Measurements from ENCODE around the gene EDC3. TPM values are rescaled to one million over a fixed set of nuclear protein-coding genes. Genes with fewer than 3 reads are reported as not detected.

EDC3 gene
- total RNA-seq, 4 donors from 2014 or later = 13.6 to 31.8 (median 17.2) TPM

GRCh38 chr15:74622758-74623157 is 73.1 kb downstream of the EDC3 start:
- peaks cover 0 to 43% (median 15%) of the 10 kb centered on the region in 3 donors for H3K4me1 ChIP-seq
- H3K36me3 ChIP-seq = peaks cover 0 to 92% of the 10 kb centered on the region in 2 donors
- no peak overlapping the region for H3K27ac ChIP-seq
- H3K4me3 ChIP-seq = no peak overlapping the region
- no CpG with 5 or more reads among the region's 3 CpGs for WGBS, 2 donors (ENCODE audit: low coverage in 1 of 2)
- no peaks in the 10 kb centered on the region for H3K9me3 ChIP-seq
- no peak for TF ChIP-seq EP300 (IDR thresholded peaks at IDR 0.05)
- no peak for TF ChIP-seq POLR2AphosphoS5 (IDR thresholded peaks at IDR 0.05)
- TF ChIP-seq CTCF (IDR thresholded peaks at IDR 0.05) = no peak
- TF ChIP-seq POLR2A (IDR thresholded peaks at IDR 0.05) = no peak
- no peak for ATAC-seq
- H3K27me3 ChIP-seq = no peaks in the 10 kb centered on the region

- H3K36me3 ChIP-seq = peaks cover 0 to 83% of the 10 kb centered on the region in 2 donors
- 84 to 86% methylated on average over 10 to 12 of the region's 21 CpGs for WGBS, 2 donors (ENCODE audit: low coverage in 1 of 2)
- no peaks in the 10 kb centered on the region for H3K9me3 ChIP-seq
- no peaks in the 10 kb centered on the region for H3K27me3 ChIP-seq
- H3K4me3 ChIP-seq = no peak overlapping the region
- peaks cover 0 to 51% (median 23%) of the 10 kb centered on the region in 3 donors for H3K4me1 ChIP-seq
- no peak overlapping the region for H3K27ac ChIP-seq
- TF ChIP-seq POLR2A (IDR thresholded peaks at IDR 0.05) (no peak), EP300 (IDR thresholded peaks at IDR 0.05) (no peak), POLR2AphosphoS5 (IDR thresholded peaks at IDR 0.05) (no peak), CTCF (IDR thresholded peaks at IDR 0.05) (no peak)
- no peak for ATAC-seq
Observed at GRCh38 chr15:74621936-74622335, 73.9 kb downstream of the EDC3 start.

- no peak for ATAC-seq
- Histone ChIP-seq H3K36me3 (peaks cover 0 to 79% of the 10 kb centered on the region in 2 donors), H3K4me3 (no peak overlapping the region), H3K27ac (no peak overlapping the region), H3K9me3 (no peaks in the 10 kb centered on the region), H3K27me3 (no peaks in the 10 kb centered on the region), H3K4me1 (peaks cover 0 to 55% (median 27%) of the 10 kb centered on the region in 3 donors)
- 80 to 86% methylated on average over 4 to 11 of the region's 16 CpGs for WGBS, 2 donors (ENCODE audit: low coverage in 1 of 2)
- no peak for TF ChIP-seq EP300 (IDR thresholded peaks at IDR 0.05)
- TF ChIP-seq POLR2AphosphoS5 (IDR thresholded peaks at IDR 0.05) = no peak
- TF ChIP-seq CTCF (IDR thresholded peaks at IDR 0.05) = no peak
- no peak for TF ChIP-seq POLR2A (IDR thresholded peaks at IDR 0.05)
Observed at GRCh38 chr15:74621546-74621920, 74.3 kb downstream of the EDC3 start.

GRCh38 chr15:74620636-74621545 is 74.9 kb downstream of the EDC3 start:
- peak; percentile 15 for ATAC-seq
- no peak overlapping the region for H3K4me3 ChIP-seq
- H3K27ac ChIP-seq = no peak overlapping the region
- H3K4me1 ChIP-seq = peaks cover 0 to 59% (median 28%) of the 10 kb centered on the region in 3 donors
- WGBS, 2 donors (ENCODE audit: low coverage in 1 of 2) = 80% methylated on average over 3 of the region's 23 CpGs; no CpG with 5 or more reads in 1 of the 2 donors
- H3K27me3 ChIP-seq = no peaks in the 10 kb centered on the region
- TF ChIP-seq CTCF (IDR thresholded peaks at IDR 0.05) (peak in 3 of 4 experiments; percentile 56 to 67 (median 61)), POLR2AphosphoS5 (IDR thresholded peaks at IDR 0.05) (no peak)
- no peaks in the 10 kb centered on the region for H3K9me3 ChIP-seq
- H3K36me3 ChIP-seq = peaks cover 0 to 73% of the 10 kb centered on the region in 2 donors
